ENCODE data around the gene ELMOD1. TPM values are rescaled to one million over a fixed set of nuclear protein-coding genes. Genes with fewer than 3 reads are reported as not detected.
"Not testable (repeated sequence)": the region's sequence is repeated elsewhere in the genome, so short reads cannot be mapped to it uniquely, and the experiment has no call there.

ELMOD1 gene
- total RNA-seq, 2 donors from 2014 or later = not detected

DNA sequence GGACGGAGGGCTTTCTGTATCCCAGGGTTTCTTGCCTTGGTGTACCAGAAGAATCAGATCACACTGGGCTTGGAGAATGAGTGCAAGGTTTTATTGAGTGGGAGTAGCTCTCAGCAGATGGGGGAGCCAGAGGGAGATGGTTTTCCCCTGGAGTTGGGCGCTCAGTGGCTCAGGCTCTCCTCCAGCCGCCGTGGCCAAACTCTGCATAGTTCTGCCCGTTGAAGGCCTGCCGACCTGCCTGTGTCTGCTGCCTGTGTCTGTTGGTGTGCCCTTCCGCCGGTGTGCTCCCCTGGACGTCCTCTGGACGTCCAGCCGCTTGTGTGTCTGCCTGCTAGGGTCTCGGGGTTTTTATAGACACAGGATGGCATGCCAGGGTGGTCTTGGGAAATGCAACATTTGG lies 20.9 kb upstream of the ELMOD1 start:
- Mint-ChIP-seq H3K9me3 (no peaks in the 10 kb centered on the region), H3K27ac (no peak overlapping the region), H3K36me3 (ENCODE audit: low read depth) (no peaks in the 10 kb centered on the region), H3K4me3 (no peak overlapping the region), H3K27me3 (no peaks in the 10 kb centered on the region), H3K4me1 (peaks cover 11% of the 10 kb centered on the region)
- ATAC-seq (replicated peaks) = no peak

DNA sequence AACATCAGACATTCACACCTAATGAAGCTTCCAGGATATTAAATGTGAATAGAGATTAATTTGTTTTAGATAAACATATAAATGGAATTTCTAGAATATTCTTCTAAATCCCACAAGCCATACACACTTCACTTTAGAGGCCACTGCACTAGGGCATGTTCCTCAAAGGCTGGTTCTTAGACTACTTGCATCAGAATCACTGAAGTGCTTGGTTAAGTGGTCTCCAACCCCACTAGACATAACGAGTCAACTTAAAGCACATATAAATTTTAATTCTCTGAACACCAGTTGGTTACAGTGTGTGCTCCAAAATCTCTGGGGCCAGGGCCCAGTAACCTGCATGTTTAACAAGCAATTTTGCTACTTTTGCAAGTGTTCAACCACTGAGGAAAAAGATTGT lies 17.5 kb upstream of the ELMOD1 start:
- Mint-ChIP-seq H3K27ac (no peak overlapping the region), H3K9me3 (no peaks in the 10 kb centered on the region), H3K36me3 (ENCODE audit: low read depth) (no peaks in the 10 kb centered on the region), H3K4me3 (no peak overlapping the region), H3K4me1 (no peaks in the 10 kb centered on the region), H3K27me3 (no peaks in the 10 kb centered on the region)
- ATAC-seq (replicated peaks) = no peak

DNA sequence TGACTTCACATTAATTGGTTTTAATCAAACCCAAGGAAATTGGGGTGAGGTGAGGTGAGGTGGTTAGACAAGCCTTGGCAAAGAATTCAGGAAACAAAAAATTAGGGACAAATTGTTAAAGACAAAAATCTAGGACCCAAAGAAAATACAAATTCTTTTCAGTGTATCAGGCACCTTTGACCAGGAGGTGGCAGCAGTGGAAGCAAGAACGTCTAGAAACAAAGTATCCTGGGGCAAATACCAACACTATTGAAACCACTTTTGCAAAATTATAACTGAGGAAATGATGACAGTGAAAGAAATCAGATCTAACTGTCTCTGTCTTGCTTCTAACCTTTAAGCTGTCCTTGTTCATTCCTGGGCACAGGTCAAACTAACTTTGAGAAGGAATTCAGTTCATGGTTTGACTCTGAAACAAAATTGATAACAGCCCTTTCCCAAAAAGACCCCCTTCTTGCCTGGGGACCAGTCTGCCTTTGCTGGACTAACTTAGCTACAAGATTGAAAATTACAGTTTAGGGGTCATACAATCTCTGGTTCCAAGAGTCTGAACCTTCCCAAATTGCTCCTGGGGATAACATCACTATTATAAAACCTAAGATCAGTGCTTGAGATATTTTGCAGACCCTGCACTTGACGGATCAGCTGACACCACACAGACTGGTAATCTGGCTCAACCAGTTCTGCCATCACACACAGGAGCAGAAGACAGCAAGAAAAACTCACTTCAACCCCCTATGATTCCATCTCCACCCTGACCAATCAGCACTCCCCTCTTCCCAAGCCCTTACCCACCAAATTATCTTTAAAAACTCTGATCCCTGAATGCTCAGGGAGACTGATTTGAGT lies 14.2 kb upstream of the ELMOD1 start:
- not testable (repeated sequence) for H3K4me1 Mint-ChIP-seq; H3K9me3 Mint-ChIP-seq; ATAC-seq (replicated peaks); H3K4me3 Mint-ChIP-seq; H3K27ac Mint-ChIP-seq; H3K27me3 Mint-ChIP-seq; H3K36me3 Mint-ChIP-seq (ENCODE audit: low read depth)

DNA sequence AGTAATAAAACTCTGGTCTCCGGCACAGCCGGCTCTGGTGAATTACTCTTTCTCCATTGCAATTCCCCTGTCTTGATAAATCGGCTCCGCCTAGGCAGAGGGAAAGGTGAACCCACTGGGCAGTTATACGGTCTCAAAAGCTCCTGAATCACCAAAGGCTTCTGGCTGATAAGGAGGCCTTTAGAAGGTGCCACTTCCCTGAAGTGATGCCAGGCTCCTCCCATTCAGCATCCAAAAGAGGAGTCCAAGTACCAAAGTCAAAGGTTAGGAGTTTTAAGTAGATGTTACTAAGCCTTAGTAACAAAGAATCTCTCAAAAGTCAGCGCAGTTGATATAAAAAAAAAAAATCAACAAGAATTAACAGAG lies 13.6 kb upstream of the ELMOD1 start:
- H3K27ac Mint-ChIP-seq = no peak overlapping the region
- H3K4me3 Mint-ChIP-seq = no peak overlapping the region
- H3K27me3 Mint-ChIP-seq = peaks cover 10% of the 10 kb centered on the region
- no peaks in the 10 kb centered on the region for H3K4me1 Mint-ChIP-seq
- ATAC-seq (replicated peaks) = no peak
- H3K36me3 Mint-ChIP-seq (ENCODE audit: low read depth) = no peaks in the 10 kb centered on the region
- peaks cover 6% of the 10 kb centered on the region for H3K9me3 Mint-ChIP-seq

DNA sequence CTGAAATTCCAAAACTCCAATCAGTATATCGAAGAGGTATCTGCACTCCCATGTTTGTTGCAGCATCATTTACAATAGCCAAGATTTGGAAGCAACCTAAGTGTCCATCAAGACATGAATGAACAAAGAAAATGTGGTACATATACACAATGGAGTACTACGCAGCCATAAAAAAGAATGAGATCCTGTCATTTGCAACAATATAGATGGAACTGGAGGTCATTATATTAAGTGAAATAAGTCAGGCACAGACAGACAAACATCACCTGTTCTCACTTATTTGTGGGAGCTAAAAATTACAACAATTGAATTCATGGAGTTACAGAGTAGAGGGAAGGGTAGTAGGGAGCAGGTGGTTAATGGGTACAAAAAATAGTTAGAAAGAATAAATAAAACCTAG lies 11.8 kb upstream of the ELMOD1 start:
- not testable (repeated sequence) for ATAC-seq (replicated peaks); H3K4me1 Mint-ChIP-seq; H3K9me3 Mint-ChIP-seq; H3K36me3 Mint-ChIP-seq (ENCODE audit: low read depth); H3K27ac Mint-ChIP-seq; H3K4me3 Mint-ChIP-seq
- H3K27me3 Mint-ChIP-seq = peaks cover 14% of the 10 kb centered on the region

DNA sequence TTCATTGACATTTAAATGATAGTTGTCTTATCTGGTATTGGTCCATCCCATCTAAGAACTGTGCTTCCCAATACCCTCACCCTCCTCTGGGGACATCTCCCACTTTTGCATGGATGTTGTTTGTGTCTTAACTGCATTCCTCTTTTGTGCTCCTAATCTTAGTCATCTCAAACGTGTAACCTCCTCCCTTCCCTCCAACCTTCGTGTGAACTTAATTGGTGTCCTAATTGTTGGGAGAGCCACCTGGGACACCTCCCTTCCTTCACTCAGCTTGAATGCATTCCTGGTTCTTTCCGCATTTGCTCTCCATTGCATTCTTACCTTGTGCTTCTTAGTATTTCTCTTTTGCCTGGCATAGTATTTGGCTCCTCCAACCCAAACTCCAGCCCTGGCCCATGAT lies 9.8 kb upstream of the ELMOD1 start:
- H3K4me3 Mint-ChIP-seq = no peak overlapping the region
- H3K27ac Mint-ChIP-seq = no peak overlapping the region
- no peak for ATAC-seq (replicated peaks)
- peaks cover 21% of the 10 kb centered on the region for H3K27me3 Mint-ChIP-seq
- no peaks in the 10 kb centered on the region for H3K36me3 Mint-ChIP-seq (ENCODE audit: low read depth)
- peaks cover 6% of the 10 kb centered on the region for H3K9me3 Mint-ChIP-seq
- H3K4me1 Mint-ChIP-seq = no peaks in the 10 kb centered on the region

DNA sequence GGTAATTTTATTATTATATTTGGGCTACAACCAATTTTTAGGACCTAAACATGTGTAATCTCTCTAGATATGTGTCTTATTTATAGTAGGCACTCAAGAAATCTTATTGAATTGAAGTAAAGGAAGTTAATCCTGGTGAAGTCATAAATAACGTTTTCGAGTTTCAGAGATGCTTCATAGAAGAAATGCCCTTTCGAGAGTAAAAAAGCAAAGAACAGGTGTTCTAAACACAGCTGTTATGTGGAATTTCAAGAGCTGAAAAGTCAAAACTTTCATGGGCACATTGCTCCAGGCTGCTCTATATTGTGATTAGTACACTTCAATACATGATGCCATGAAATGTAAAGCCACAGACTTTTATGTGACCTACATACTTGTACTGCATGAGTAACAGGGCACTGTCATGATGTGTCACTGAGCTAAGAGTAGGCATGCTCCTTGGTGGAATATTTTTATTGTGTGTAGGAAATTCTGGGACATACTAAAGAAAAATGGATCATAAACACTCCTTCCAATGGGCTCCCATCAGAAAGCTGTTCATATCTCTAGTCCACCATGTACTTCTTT lies 7.2 kb upstream of the ELMOD1 start:
- Mint-ChIP-seq H3K4me1 (no peaks in the 10 kb centered on the region), H3K27me3 (peaks cover 47% of the 10 kb centered on the region), H3K36me3 (ENCODE audit: low read depth) (no peaks in the 10 kb centered on the region), H3K9me3 (peaks cover 6% of the 10 kb centered on the region), H3K4me3 (no peak overlapping the region), H3K27ac (no peak overlapping the region)
- peak; percentile 99 for ATAC-seq (replicated peaks)

DNA sequence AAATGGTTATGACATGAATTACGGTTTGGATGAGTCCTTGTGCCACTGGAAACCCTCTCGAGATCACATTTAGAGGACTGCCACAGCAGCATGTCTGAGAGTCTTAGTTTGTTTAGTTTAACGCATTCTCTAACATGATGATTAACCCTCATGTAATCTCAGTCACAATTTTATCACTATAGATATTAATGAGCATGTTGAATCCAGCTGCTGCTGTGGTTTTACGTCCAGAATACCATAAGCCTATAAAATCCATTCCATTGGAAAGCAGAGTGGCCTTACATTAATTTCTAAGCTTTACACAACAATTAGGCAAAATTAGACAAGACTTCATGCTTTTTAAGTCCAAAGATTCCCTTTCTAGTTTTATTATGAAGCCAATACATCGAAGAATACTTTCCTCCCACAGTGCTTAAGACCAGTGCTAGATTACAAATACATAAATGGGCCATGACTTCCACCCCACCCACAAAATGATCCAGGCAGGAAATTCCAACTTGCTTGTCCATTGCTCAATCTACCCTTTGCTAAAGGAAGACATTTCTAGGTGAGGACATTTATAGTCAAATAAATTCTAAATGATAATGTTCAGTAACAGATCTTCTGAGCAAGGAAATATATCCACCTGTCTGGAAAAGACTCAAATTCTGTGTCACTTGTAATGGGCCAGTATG lies 3.5 kb upstream of the ELMOD1 start:
- ATAC-seq (replicated peaks) = no peak
- H3K4me3 Mint-ChIP-seq = no peak overlapping the region
- H3K27me3 Mint-ChIP-seq = peaks cover 58% of the 10 kb centered on the region
- H3K27ac Mint-ChIP-seq = no peak overlapping the region
- no peaks in the 10 kb centered on the region for H3K9me3 Mint-ChIP-seq
- H3K36me3 Mint-ChIP-seq (ENCODE audit: low read depth) = no peaks in the 10 kb centered on the region
- H3K4me1 Mint-ChIP-seq = peaks cover 12% of the 10 kb centered on the region

DNA sequence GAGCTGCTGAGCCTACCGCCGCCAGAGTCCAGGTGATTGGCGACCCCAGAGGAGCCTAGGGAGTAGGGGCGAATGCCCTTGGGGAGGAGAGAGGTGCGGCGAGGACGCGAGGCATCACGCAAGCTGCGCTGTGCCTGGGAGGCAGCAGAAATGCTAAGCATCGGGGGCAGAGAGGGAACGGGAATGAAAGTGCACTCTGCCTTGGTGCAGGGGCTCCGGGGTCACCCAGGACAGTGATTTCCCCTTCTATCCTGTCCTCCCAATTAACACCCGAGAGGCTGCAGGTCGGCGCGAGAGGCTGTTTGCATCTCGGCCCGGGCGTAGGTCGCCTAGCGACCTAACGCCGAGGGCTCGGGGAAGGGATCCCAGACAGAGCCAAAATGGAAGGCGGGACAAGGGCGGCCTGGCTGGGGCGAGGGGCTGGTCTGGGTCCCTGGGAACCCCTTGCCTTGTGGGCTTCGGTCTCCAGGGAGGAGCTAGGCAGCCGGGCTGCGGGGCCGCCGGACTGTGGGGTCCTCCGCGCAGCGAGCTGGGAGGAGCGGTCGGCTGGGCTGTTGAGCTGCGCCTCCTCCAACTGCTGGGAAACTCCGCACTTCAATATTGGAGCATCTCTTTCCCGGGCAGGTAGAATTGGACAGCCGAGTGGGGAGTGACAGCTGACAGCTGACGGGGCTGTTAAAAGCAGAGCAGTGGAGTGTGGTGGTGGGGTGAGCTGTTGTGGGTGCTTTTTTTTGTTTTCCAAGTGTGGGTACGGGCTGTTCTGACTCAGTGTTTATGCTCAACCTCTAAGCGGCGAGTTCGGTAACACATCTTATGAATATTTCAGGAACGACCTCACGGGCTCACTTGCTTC lies 657 bp downstream of the ELMOD1 start:
- H3K4me1 Mint-ChIP-seq = peaks cover 18% of the 10 kb centered on the region
- H3K27ac Mint-ChIP-seq = peak overlapping the region; percentile 68
- peaks cover 59% of the 10 kb centered on the region for H3K27me3 Mint-ChIP-seq
- peak overlapping the region; percentile 91 for H3K4me3 Mint-ChIP-seq
- peak; percentile 93 for ATAC-seq (replicated peaks)
- no peaks in the 10 kb centered on the region for H3K36me3 Mint-ChIP-seq (ENCODE audit: low read depth)
- H3K9me3 Mint-ChIP-seq = no peaks in the 10 kb centered on the region

DNA sequence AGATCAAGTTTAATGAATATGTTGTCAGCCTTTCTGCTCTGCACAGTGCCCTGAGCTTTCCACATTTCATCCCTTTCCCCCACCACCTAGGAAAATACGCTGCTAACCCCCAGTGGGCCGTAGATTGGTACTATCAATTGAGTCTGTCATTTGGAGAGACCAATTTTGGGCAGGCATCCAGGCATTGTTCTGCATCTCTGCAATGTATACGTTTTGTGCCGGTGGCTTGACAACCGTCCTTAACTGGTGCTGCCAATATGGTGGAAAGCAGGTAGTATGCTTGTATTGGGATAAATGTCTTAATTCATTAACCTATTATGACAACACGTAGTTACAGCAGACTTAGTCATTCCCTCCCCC lies 1.3 kb downstream of the ELMOD1 start:
- H3K4me3 Mint-ChIP-seq = peak overlapping the region; percentile 91
- H3K27me3 Mint-ChIP-seq = peaks cover 59% of the 10 kb centered on the region
- no peaks in the 10 kb centered on the region for H3K36me3 Mint-ChIP-seq (ENCODE audit: low read depth)
- no peak for ATAC-seq (replicated peaks)
- peaks cover 18% of the 10 kb centered on the region for H3K4me1 Mint-ChIP-seq
- no peaks in the 10 kb centered on the region for H3K9me3 Mint-ChIP-seq
- peak overlapping the region; percentile 68 for H3K27ac Mint-ChIP-seq

DNA sequence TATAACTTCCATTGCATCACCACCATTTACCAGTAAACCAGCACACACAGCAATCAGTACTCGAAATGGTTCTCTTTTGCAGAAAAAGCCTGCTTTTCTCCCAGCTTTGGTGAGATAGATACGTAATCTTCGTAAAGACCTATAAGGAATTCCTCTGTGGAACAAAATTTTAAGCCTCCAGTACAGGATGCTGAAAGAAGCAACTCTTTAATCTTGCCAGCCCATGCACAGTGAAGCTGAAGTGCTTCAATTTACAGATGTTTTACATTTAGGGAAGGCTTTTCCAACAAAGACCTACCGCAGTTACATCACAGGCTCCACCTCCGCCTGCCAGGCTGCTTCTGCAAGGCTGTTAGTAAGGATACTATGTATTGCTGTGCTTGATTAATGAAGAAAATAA lies 1.9 kb downstream of the ELMOD1 start:
- Mint-ChIP-seq H3K27ac (no peak overlapping the region), H3K27me3 (peaks cover 53% of the 10 kb centered on the region), H3K9me3 (no peaks in the 10 kb centered on the region), H3K4me1 (peaks cover 18% of the 10 kb centered on the region), H3K36me3 (ENCODE audit: low read depth) (no peaks in the 10 kb centered on the region), H3K4me3 (peak overlapping the region; percentile 91)
- no peak for ATAC-seq (replicated peaks)

DNA sequence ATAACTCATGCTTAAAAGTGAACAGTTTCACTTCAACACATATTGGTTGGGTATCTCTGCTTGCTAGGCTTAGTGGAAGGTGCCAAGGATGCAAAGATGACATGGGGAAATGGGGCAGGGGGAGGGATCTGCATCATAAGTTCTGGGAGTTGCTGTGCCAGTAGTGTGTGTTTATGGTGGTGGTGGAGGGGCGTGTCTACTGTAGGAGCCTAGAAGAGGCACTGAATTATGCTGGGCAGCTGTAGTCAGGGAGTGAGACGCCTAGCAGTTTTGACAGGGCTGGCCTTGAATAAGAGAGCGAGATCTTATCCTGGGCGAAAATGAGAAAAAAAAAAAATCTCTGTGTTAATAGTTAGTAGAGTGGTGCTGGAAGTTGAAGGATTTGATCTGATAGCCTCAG lies 3.0 kb downstream of the ELMOD1 start:
- peaks cover 49% of the 10 kb centered on the region for H3K27me3 Mint-ChIP-seq
- H3K9me3 Mint-ChIP-seq = no peaks in the 10 kb centered on the region

DNA sequence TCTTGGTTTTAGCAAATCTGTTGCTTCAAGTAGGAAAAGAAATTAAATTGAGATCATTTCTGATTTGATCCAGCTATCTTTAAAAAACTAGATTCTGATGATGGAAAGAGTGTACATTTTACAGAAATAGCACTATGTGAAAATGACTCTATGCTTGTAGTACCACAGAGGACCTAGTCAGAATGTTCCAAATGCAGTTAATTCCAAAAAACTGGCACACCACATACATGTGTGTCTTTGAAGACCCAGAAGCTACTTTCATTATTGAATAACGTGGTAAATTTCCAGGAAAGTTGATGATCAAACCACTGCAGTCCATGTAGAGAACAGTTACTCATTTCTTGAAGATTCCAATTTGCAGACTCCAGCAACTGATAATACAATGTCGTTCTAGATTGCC lies 3.8 kb downstream of the ELMOD1 start:
- no peaks in the 10 kb centered on the region for H3K9me3 Mint-ChIP-seq
- peaks cover 18% of the 10 kb centered on the region for H3K4me1 Mint-ChIP-seq
- no peaks in the 10 kb centered on the region for H3K36me3 Mint-ChIP-seq (ENCODE audit: low read depth)
- no peak overlapping the region for H3K27ac Mint-ChIP-seq
- H3K27me3 Mint-ChIP-seq = peaks cover 43% of the 10 kb centered on the region
- no peak overlapping the region for H3K4me3 Mint-ChIP-seq
- no peak for ATAC-seq (replicated peaks)

More for the DNA sequence above, 3.0 kb downstream of the ELMOD1 start:
- ATAC-seq (replicated peaks) = no peak
- peaks cover 18% of the 10 kb centered on the region for H3K4me1 Mint-ChIP-seq
- no peaks in the 10 kb centered on the region for H3K36me3 Mint-ChIP-seq (ENCODE audit: low read depth)
- H3K4me3 Mint-ChIP-seq = no peak overlapping the region
- H3K27ac Mint-ChIP-seq = no peak overlapping the region
